Transverse colon (tissue), 4 donors: ENCODE results near the gene B2M. TPM values are rescaled to one million over a fixed set of nuclear protein-coding genes. Genes with fewer than 3 reads are reported as not detected.

ENCODE experiments used
- DNase-seq: peaks from one replicate; pipeline ENCODE4 v3.0.0-alpha.2; 2019
- H3K27ac ChIP-seq, 4 donors: fragments of 200-600 bp; sonication (generic); 2 replicates each; pipeline ENCODE4 v1.5.1; 2016 to 2018; ENCODE audit warnings: inconsistent platforms in 4 of 4
- H3K27me3 ChIP-seq: fragments of 200-600 bp; sonication (generic); 2 replicates; pipeline ENCODE4 v1.5.1; 2017; ENCODE audit warnings: inconsistent platforms
- H3K36me3 ChIP-seq, 4 donors: fragments of 200-600 bp; sonication (generic); 2 replicates each; pipeline ENCODE4 v1.5.1; 2017 to 2019; ENCODE audit warnings: inconsistent platforms in 4 of 4
- H3K4me1 ChIP-seq, 4 donors: fragments of 200-600 bp; sonication (generic); 2 replicates each; pipeline ENCODE4 v1.5.1; 2017 to 2020; ENCODE audit warnings: inconsistent platforms in 4 of 4
- H3K4me3 ChIP-seq, 4 donors: fragments of 200-600 bp; sonication (generic); 1 replicate in 1 of 4; 2 replicates in 3 of 4; pipeline versions ENCODE4 v1.5.1 to v1.6.1; 2017 to 2019; ENCODE audit warnings: inconsistent platforms in 4 of 4
- H3K9me3 ChIP-seq, 2 donors: fragments of 200-600 bp; sonication (generic); 2 replicates each; pipeline ENCODE4 v1.5.1; 2017 to 2019; ENCODE audit warnings: inconsistent platforms in 2 of 2
- CTCF ChIP-seq, 5 experiments: fragments of 200-600 bp in 3 of 5; fragments of 450-650 bp in 2 of 5; sonication (generic) in 3 of 5; IDR thresholded peaks; 1 replicate in 2 of 5; 2 replicates in 3 of 5; pipeline ENCODE4 v1.5.1; 2016 to 2017; ENCODE audit warnings: antibody characterized with exemption in 5 of 5, inconsistent platforms in 3 of 5, mild to moderate bottlenecking in 2 of 5, moderate library complexity in 1 of 5
- EP300 ChIP-seq: sonication (generic); formaldehyde crosslinking; IDR thresholded peaks from one replicate; pipeline ENCODE4 v1.6.1; 2017; ENCODE audit warnings: antibody characterized with exemption, low read depth
- POLR2A ChIP-seq: fragments of 450-650 bp; IDR thresholded peaks from one replicate; pipeline ENCODE4 v1.6.1; 2016; ENCODE audit warnings: antibody characterized with exemption, mild to moderate bottlenecking, moderate library complexity
- POLR2AphosphoS5 ChIP-seq, 3 donors: sonication (generic); formaldehyde crosslinking; IDR thresholded peaks; one replicate each; pipeline ENCODE4 v1.6.1; 2016; ENCODE audit warnings: antibody characterized with exemption in 3 of 3
- WGBS, 2 donors: methylation state at CpG; one replicate each; pipeline ENCODE4 v1.1.5; 2018; ENCODE audit warnings: low coverage in 1 of 2; 5-methylcytosine and 5-hydroxymethylcytosine counted together
- in situ Hi-C, 4 donors: fragments of 200-750 bp; cut with MboI; loops; one replicate each; pipeline versions ENCODE4 v1.15.0 to v1.15.1; 2017; ENCODE audit warnings: low sequenced_read_pairs in 3 of 4, low pct_ligation_motif_present in 1 of 4, low pct_unique_long_range_greater_than_20kb in 1 of 4
- intact Hi-C: fragments of 100-400 bp; cut with DNase I; formaldehyde crosslinking; loops from one replicate; pipeline ENCODE4 v1.15.1; 2023; ENCODE audit warnings: low total_unique reads
- total RNA-seq, 4 donors: library from RNA; depleted of rRNA; stranded (reverse); fragments of >200 nt; gene quantifications; one replicate each; pipeline ENCODE4 v1.1.0, GENCODE V29; 2016

The B2M gene
- total RNA-seq, 4 donors from 2014 or later: 1,352 to 7,131 (median 5,706) TPM

- 63 to 80% methylated on average over 2 to 4 of the region's 4 CpGs for WGBS, 2 donors
- Histone ChIP-seq H3K4me1 (peaks cover 0 to 54% (median 2%) of the 10 kb centered on the region in 4 donors), H3K27ac (peak overlapping the region in 2 of 4 donors; percentile 27 to 45), H3K4me3 (no peak overlapping the region), H3K27me3 (no peaks in the 10 kb centered on the region), H3K9me3 (no peaks in the 10 kb centered on the region), H3K36me3 (peaks cover 0 to 36% (median 15%) of the 10 kb centered on the region in 4 donors)
- TF ChIP-seq POLR2A (no peak), EP300 (no peak), POLR2AphosphoS5 (IDR thresholded peaks at IDR 0.05) (peak in 1 of 3 donors; percentile 35), CTCF (IDR thresholded peaks at IDR 0.05) (no peak)
- intact Hi-C loops: no loop called here
- in situ Hi-C loops: no loop called here
- DNase-seq: no peak
Observed at GRCh38 chr15:44720460-44721176, 9.3 kb downstream of the B2M start.

GRCh38 chr15:44722011-44722410 lies 10.7 kb downstream of the B2M start:
- H3K27ac ChIP-seq: no peak overlapping the region
- in situ Hi-C loops: no loop called here

GRCh38 chr15:44726136-44726535 lies 14.8 kb downstream of the B2M start:
- peak overlapping the region in 1 of 4 donors; percentile 4 for H3K4me3 ChIP-seq
- in situ Hi-C loops (no loop called here), intact Hi-C loops (no loop called here)
- DNase-seq: no peak
- no peaks in the 10 kb centered on the region for H3K36me3 ChIP-seq
- peaks cover 12 to 54% (median 29%) of the 10 kb centered on the region in 4 donors for H3K4me1 ChIP-seq
- TF ChIP-seq EP300 (no peak), POLR2A (no peak), POLR2AphosphoS5 (IDR thresholded peaks at IDR 0.05) (no peak), CTCF (IDR thresholded peaks at IDR 0.05) (no peak)
- no peaks in the 10 kb centered on the region for H3K9me3 ChIP-seq
- WGBS, 2 donors: 26 to 43% methylated on average over 5 to 7 of the region's 7 CpGs
- no peaks in the 10 kb centered on the region for H3K27me3 ChIP-seq
- peak overlapping the region; percentile 98 to 99 (median 98) for H3K27ac ChIP-seq

More at GRCh38 chr15:44722011-44722410, 10.7 kb downstream of the B2M start:
- Histone ChIP-seq H3K4me1 (peaks cover 0 to 54% (median 11%) of the 10 kb centered on the region in 4 donors), H3K36me3 (peaks cover 0 to 22% (median 8%) of the 10 kb centered on the region in 4 donors), H3K9me3 (no peaks in the 10 kb centered on the region), H3K4me3 (no peak overlapping the region), H3K27me3 (no peaks in the 10 kb centered on the region)
- WGBS, 2 donors: 60 to 74% methylated on average over 2 of the region's 2 CpGs
- intact Hi-C loops: no loop called here
- DNase-seq: no peak
- TF ChIP-seq CTCF (IDR thresholded peaks at IDR 0.05) (no peak), POLR2A (no peak), POLR2AphosphoS5 (IDR thresholded peaks at IDR 0.05) (no peak), EP300 (no peak)

- WGBS, 2 donors: 14 to 19% methylated on average over 5 of the region's 5 CpGs
- DNase-seq: peak; percentile 78
- Histone ChIP-seq H3K27ac (peak overlapping the region; percentile 98 to 99 (median 98)), H3K27me3 (no peaks in the 10 kb centered on the region), H3K4me3 (peak overlapping the region in 1 of 4 donors; percentile 4), H3K4me1 (peaks cover 12 to 57% (median 29%) of the 10 kb centered on the region in 4 donors), H3K9me3 (no peaks in the 10 kb centered on the region), H3K36me3 (no peaks in the 10 kb centered on the region)
- TF ChIP-seq POLR2A: peak; percentile 69
- TF ChIP-seq CTCF (IDR thresholded peaks at IDR 0.05): no peak
- TF ChIP-seq POLR2AphosphoS5 (IDR thresholded peaks at IDR 0.05): peak; percentile 62 to 92 (median 88)
- intact Hi-C loops (no loop called here), in situ Hi-C loops (no loop called here)
Observed at GRCh38 chr15:44726568-44727484, 15.5 kb downstream of the B2M start.
